GM12878 (cell line): ENCODE data around the gene ZNF646. TPM values are rescaled to one million over a fixed set of nuclear protein-coding genes. Genes with fewer than 3 reads are reported as not detected.

Experiments
- BRCA1 ChIP-seq: IDR thresholded peaks from 2 replicates; pipeline ENCODE4 v1.6.1; 2011; ENCODE audit warnings: low read depth, low read length, improper control_type of control experiment
- EGR1 ChIP-seq, 2 experiments: IDR thresholded peaks; 1 replicate in 1 of 2; 2 replicates in 1 of 2; pipeline ENCODE4 v1.6.1; 2011 to 2012; ENCODE audit warnings: low read depth in 2 of 2, low read length in 2 of 2, borderline replicate concordance in 1 of 2, mild to moderate bottlenecking in 1 of 2, moderate library complexity in 1 of 2
- ETV6 ChIP-seq, 2 experiments: fragments of 450-650 bp in 1 of 2; IDR thresholded peaks in 1 of 2; conservative IDR thresholded peaks in 1 of 2; 2 replicates each; pipeline ENCODE4 v1.6.1; 2014; ENCODE audit warnings: antibody characterized with exemption in 1 of 2, borderline replicate concordance in 1 of 2, low read depth in 1 of 2, mild to moderate bottlenecking in 1 of 2, moderate library complexity in 1 of 2
- FOXM1 ChIP-seq: IDR thresholded peaks from 2 replicates; pipeline ENCODE4 v1.6.1; 2012; ENCODE audit warnings: low read depth, mild to moderate bottlenecking, inconsistent platforms, low read length, moderate library complexity
- HCFC1 ChIP-seq: fragments of 150-350 bp; IDR thresholded peaks from 2 replicates; pipeline ENCODE4 v1.6.1; 2014; ENCODE audit warnings: low read length
- MEF2A ChIP-seq: IDR thresholded peaks from 2 replicates; pipeline ENCODE4 v1.6.1; 2011; ENCODE audit warnings: low read depth, mild to moderate bottlenecking, low read length, moderate library complexity; ENCODE audit not compliant: insufficient read depth
- NBN ChIP-seq: fragments of 450-650 bp; IDR thresholded peaks from 2 replicates; pipeline ENCODE4 v1.6.1; 2016
- NR2F1 ChIP-seq: fragments of 450-650 bp; conservative IDR thresholded peaks from 2 replicates; pipeline ENCODE4 v1.6.1; 2017; ENCODE audit warnings: mild to moderate bottlenecking
- RAD51 ChIP-seq: fragments of 450-650 bp; IDR thresholded peaks from 2 replicates; pipeline ENCODE4 v1.6.1; 2016; ENCODE audit warnings: moderate library complexity, mild to moderate bottlenecking, inconsistent platforms
- RB1 ChIP-seq: fragments of 450-650 bp; formaldehyde crosslinking; IDR thresholded peaks from 2 replicates; pipeline ENCODE4 v1.6.1; 2017; ENCODE audit warnings: mild to moderate bottlenecking, borderline replicate concordance
- RUNX3 ChIP-seq: IDR thresholded peaks from 2 replicates; pipeline ENCODE4 v1.6.1; 2012; ENCODE audit warnings: low read length, inconsistent platforms
- SIX5 ChIP-seq: IDR thresholded peaks from 2 replicates; pipeline ENCODE4 v1.6.1; 2011; ENCODE audit warnings: mild to moderate bottlenecking, low read depth, low read length, moderate library complexity; ENCODE audit not compliant: severe bottlenecking
- SMARCA5 ChIP-seq: fragments of 450-650 bp; IDR thresholded peaks from 2 replicates; pipeline ENCODE4 v1.6.1; 2017; ENCODE audit warnings: mild to moderate bottlenecking
- ZNF592 ChIP-seq: fragments of 450-650 bp; IDR thresholded peaks from 2 replicates; pipeline ENCODE4 v1.6.1; 2017; ENCODE audit warnings: mild to moderate bottlenecking, moderate library complexity
- ZNF687 ChIP-seq: fragments of 450-650 bp; IDR thresholded peaks from 2 replicates; pipeline ENCODE4 v1.6.1; 2017; ENCODE audit warnings: mild to moderate bottlenecking, moderate library complexity
- ZZZ3 ChIP-seq: IDR thresholded peaks from 2 replicates; pipeline ENCODE4 v1.6.1; 2011; ENCODE audit warnings: low read depth; ENCODE audit not compliant: control insufficient read depth, insufficient read length
- polyA plus RNA-seq, 11 experiments: library from polyadenylated mRNA; depleted of rRNA in 4 of 11; unstranded in 6 of 11; stranded (reverse) in 5 of 11; fragments of >200 nt; fragmentation: Nextera tagmentation in 4 of 11; fragmentation: Illumina TruSeq in 1 of 11; extraction: Ambion mirVana in 4 of 11; extraction: Trizol in 1 of 11; gene quantifications; 1 replicate in 1 of 11; 2 replicates in 10 of 11; pipeline versions ENCODE4 v1.2.1 to v1.2.3, GENCODE V29; 2011 to 2016; ENCODE audit warnings: inconsistent platforms in 2 of 11, missing spikeins in 2 of 11, low read depth in 1 of 11
- total RNA-seq, 4 experiments: library from RNA; depleted of rRNA in 3 of 4; stranded (reverse); fragments of >200 nt in 3 of 4; fragmentation: Illumina TruSeq in 1 of 4; extraction: Trizol in 1 of 4; gene quantifications; 2 replicates each; pipeline versions ENCODE4 v1.2.1 to v1.2.3, GENCODE V29; 2013 to 2021

The ZNF646 gene
- total and polyA plus RNA-seq, 10 of the 15 experiments (the other 5 are each of a cell fraction or from before 2014, with no cell fraction given), result 0.10 to 21.8 (median 6.4) TPM

GRCh38 chr16:31117384-31118222, 43.4 kb downstream of the ZNF646 start, which contains the start of gene KAT8 (continued):
- no peak; the same call in 1 of the 2 replicates for TF ChIP-seq ZNF592
- TF ChIP-seq BRCA1, result no peak
- no peak for TF ChIP-seq SMARCA5
- TF ChIP-seq NR2F1, result peak; percentile 64
- TF ChIP-seq HCFC1, result peak; percentile 81
- peak; percentile 55; the same call in 1 of the 2 replicates for TF ChIP-seq RB1
- no peak for TF ChIP-seq ETV6 (conservative IDR thresholded peaks at IDR 0.05 in 1 of 2, IDR thresholded peaks at IDR 0.05 in 1 of 2; ENCODE audit: borderline replicate concordance in 1 of 2, low read depth in 1 of 2)
- TF ChIP-seq RAD51, result no peak
- TF ChIP-seq SIX5, result peak; percentile 62
- no peak for TF ChIP-seq FOXM1
- TF ChIP-seq ZZZ3, result no peak
- TF ChIP-seq NBN, result no peak
- no peak for TF ChIP-seq MEF2A
- peak; percentile 33 to 42; a peak in 2 of 3 replicates for TF ChIP-seq EGR1 (IDR thresholded peaks at IDR 0.05; ENCODE audit: borderline replicate concordance in 1 of 2, low read depth in 2 of 2, low read length in 2 of 2)
- no peak for TF ChIP-seq RUNX3
- TF ChIP-seq ZNF687, result 0 out of 2 replicates have a peak, but pooled peaks have one; percentile 37
